Amniotic stem cell (primary cell): ENCODE data around the gene OLA1.

Source experiments
- DNase-seq: peaks from one replicate; lab custom pipeline; 2025; lab: John Stamatoyannopoulos, UW

OLA1 gene

GRCh38 chr2:174224125-174224524 lies 24.2 kb downstream of the OLA1 start:
- DNase-seq, result no peak

GRCh38 chr2:174223388-174223787 lies 24.9 kb downstream of the OLA1 start:
- no peak for DNase-seq

- no peak for DNase-seq
Measured at GRCh38 chr2:174222154-174222553, 26.2 kb downstream of the OLA1 start.

- no peak for DNase-seq
Measured at GRCh38 chr2:174219321-174219720, 29.0 kb downstream of the OLA1 start.

GRCh38 chr2:174218773-174219172 lies 29.6 kb downstream of the OLA1 start:
- DNase-seq, result no peak

- no peak for DNase-seq
Measured at GRCh38 chr2:174217869-174218268, 30.5 kb downstream of the OLA1 start.

- no peak for DNase-seq
Measured at GRCh38 chr2:174211954-174212353, 36.4 kb downstream of the OLA1 start.

- no peak for DNase-seq
Measured at GRCh38 chr2:174210862-174211261, 37.5 kb downstream of the OLA1 start.

- no peak for DNase-seq
Measured at GRCh38 chr2:174209325-174209724, 39.0 kb downstream of the OLA1 start.

- no peak for DNase-seq
Measured at GRCh38 chr2:174208026-174208425, 40.3 kb downstream of the OLA1 start.

- DNase-seq, result no peak
Measured at GRCh38 chr2:174205562-174205961, 42.8 kb downstream of the OLA1 start.

- DNase-seq, result no peak
Measured at GRCh38 chr2:174202188-174202587, 46.1 kb downstream of the OLA1 start.

GRCh38 chr2:174198846-174199564 lies 49.3 kb downstream of the OLA1 start:
- no peak for DNase-seq

- no peak for DNase-seq
Measured at GRCh38 chr2:174195253-174195652, 53.1 kb downstream of the OLA1 start.

- no peak for DNase-seq
Measured at GRCh38 chr2:174193737-174194136, 54.6 kb downstream of the OLA1 start.

- no peak for DNase-seq
Measured at GRCh38 chr2:174192664-174193063, 55.7 kb downstream of the OLA1 start.

- no peak for DNase-seq
Measured at GRCh38 chr2:174191342-174192074, 56.8 kb downstream of the OLA1 start.

- DNase-seq, result no peak
Measured at GRCh38 chr2:174184915-174185314, 63.4 kb downstream of the OLA1 start.

- no peak for DNase-seq
Measured at GRCh38 chr2:174184504-174184903, 63.8 kb downstream of the OLA1 start.

- no peak for DNase-seq
Measured at GRCh38 chr2:174183076-174183475, 65.3 kb downstream of the OLA1 start.

GRCh38 chr2:174181368-174181767 lies 67.0 kb downstream of the OLA1 start:
- DNase-seq, result no peak

- DNase-seq, result no peak
Measured at GRCh38 chr2:174180726-174181236, 67.6 kb downstream of the OLA1 start.

- no peak for DNase-seq
Measured at GRCh38 chr2:174180165-174180724, 68.1 kb downstream of the OLA1 start.
